ENCODE measurements around the gene ETFRF1.

Gene ETFRF1

GRCh38 chr12:25243680-25243990 is 48.6 kb downstream of the ETFRF1 start:
- DNase-seq = no peak
- H3K9ac ChIP-seq (ENCODE audit: low read length) = no peak overlapping the region
- no peaks in the 10 kb centered on the region for H3K27me3 ChIP-seq (replicated peaks; ENCODE audit: insufficient read depth, low read length)
- TF ChIP-seq CTCF (IDR thresholded peaks at IDR 0.05; ENCODE audit: low read length) = no peak
- TF ChIP-seq EZH2 (optimal IDR thresholded peaks at IDR 0.05; ENCODE audit: low read depth, low read length) = no peak
- no peak for TF ChIP-seq EZH2phosphoT487 (IDR thresholded peaks at IDR 0.05; ENCODE audit: low read length)
- H4K20me1 ChIP-seq (ENCODE audit: insufficient read depth, low read length) = 0 out of 2 replicates have a peak, but pooled peaks cover 15% of the 10 kb centered on the region
- H3K4me2 ChIP-seq (ENCODE audit: low read depth, low read length) = no peak overlapping the region
- H3K9me3 ChIP-seq (replicated peaks; ENCODE audit: insufficient read depth, low read length) = no peaks in the 10 kb centered on the region
- H3K9me2 ChIP-seq (replicated peaks; ENCODE audit: insufficient read depth, low read length) = no peaks in the 10 kb centered on the region
- H3K4me3 ChIP-seq (ENCODE audit: low read length) = no peak overlapping the region
- no peak overlapping the region for H3K27ac ChIP-seq (ENCODE audit: low read length)
- peaks cover 4% of the 10 kb centered on the region; the same call in 1 of the 2 replicates for H3K36me3 ChIP-seq (replicated peaks; ENCODE audit: insufficient read depth, low read length)
- H3K79me2 ChIP-seq (ENCODE audit: low read length) = peaks cover 89% of the 10 kb centered on the region
- H2AFZ ChIP-seq (ENCODE audit: low read length) = no peak overlapping the region
- H3F3A ChIP-seq (ENCODE audit: insufficient read depth, low read length) = peaks cover 7% of the 10 kb centered on the region; the same call in 1 of the 2 replicates
- no peaks in the 10 kb centered on the region for H3K4me1 ChIP-seq (ENCODE audit: low read length)

- Histone ChIP-seq H3K9me2 (replicated peaks; ENCODE audit: insufficient read depth, low read length) (no peaks in the 10 kb centered on the region), H3K27ac (ENCODE audit: low read length) (no peak overlapping the region), H3K9me3 (replicated peaks; ENCODE audit: insufficient read depth, low read length) (no peaks in the 10 kb centered on the region), H3K27me3 (replicated peaks; ENCODE audit: insufficient read depth, low read length) (no peaks in the 10 kb centered on the region), H2AFZ (ENCODE audit: low read length) (no peak overlapping the region), H3K79me2 (ENCODE audit: low read length) (peaks cover 88% of the 10 kb centered on the region), H4K20me1 (ENCODE audit: insufficient read depth, low read length) (0 out of 2 replicates have a peak, but pooled peaks cover 11% of the 10 kb centered on the region), H3F3A (ENCODE audit: insufficient read depth, low read length) (peaks cover 15% of the 10 kb centered on the region), H3K9ac (ENCODE audit: low read length) (no peak overlapping the region), H3K4me3 (ENCODE audit: low read length) (no peak overlapping the region), H3K4me2 (ENCODE audit: low read depth, low read length) (no peak overlapping the region), H3K4me1 (ENCODE audit: low read length) (no peaks in the 10 kb centered on the region), H3K36me3 (replicated peaks; ENCODE audit: insufficient read depth, low read length) (peaks cover 4% of the 10 kb centered on the region; the same call in 1 of the 2 replicates)
- no peak for DNase-seq
- TF ChIP-seq CTCF (IDR thresholded peaks at IDR 0.05; ENCODE audit: low read length) (no peak), EZH2phosphoT487 (IDR thresholded peaks at IDR 0.05; ENCODE audit: low read length) (no peak), EZH2 (optimal IDR thresholded peaks at IDR 0.05; ENCODE audit: low read depth, low read length) (no peak)
Observed at GRCh38 chr12:25245491-25245890, 50.5 kb downstream of the ETFRF1 start.

GRCh38 chr12:25248137-25248536 is 53.1 kb downstream of the ETFRF1 start:
- Histone ChIP-seq H3K36me3 (replicated peaks; ENCODE audit: insufficient read depth, low read length) (peaks cover 4% of the 10 kb centered on the region; the same call in 1 of the 2 replicates), H3K4me3 (ENCODE audit: low read length) (no peak overlapping the region), H3K9me2 (replicated peaks; ENCODE audit: insufficient read depth, low read length) (no peaks in the 10 kb centered on the region), H3K27ac (ENCODE audit: low read length) (no peak overlapping the region), H3K4me2 (ENCODE audit: low read depth, low read length) (no peak overlapping the region), H3F3A (ENCODE audit: insufficient read depth, low read length) (peaks cover 14% of the 10 kb centered on the region), H3K9me3 (replicated peaks; ENCODE audit: insufficient read depth, low read length) (no peaks in the 10 kb centered on the region), H3K79me2 (ENCODE audit: low read length) (peaks cover 71% of the 10 kb centered on the region), H3K27me3 (replicated peaks; ENCODE audit: insufficient read depth, low read length) (no peaks in the 10 kb centered on the region), H3K4me1 (ENCODE audit: low read length) (peaks cover 8% of the 10 kb centered on the region), H3K9ac (ENCODE audit: low read length) (no peak overlapping the region), H2AFZ (ENCODE audit: low read length) (no peak overlapping the region), H4K20me1 (ENCODE audit: insufficient read depth, low read length) (0 out of 2 replicates have a peak, but pooled peaks cover 11% of the 10 kb centered on the region)
- TF ChIP-seq EZH2 (optimal IDR thresholded peaks at IDR 0.05; ENCODE audit: low read depth, low read length) (no peak), EZH2phosphoT487 (IDR thresholded peaks at IDR 0.05; ENCODE audit: low read length) (no peak), CTCF (IDR thresholded peaks at IDR 0.05; ENCODE audit: low read length) (no peak)
- DNase-seq = no peak
